Muscle of leg (tissue), 11 donors: ENCODE data around the gene KIAA1586. TPM values are rescaled to one million over a fixed set of nuclear protein-coding genes. Genes with fewer than 3 reads are reported as not detected.
"Not testable (repeated sequence)": the region's sequence is repeated elsewhere in the genome, so short reads cannot be mapped to it uniquely, and the experiment has no call there.

Source experiments
- DNase-seq: peaks from one replicate; pipeline ENCODE4 v3.0.0; 2013
- H3K27ac ChIP-seq: one replicate; pipeline ENCODE4 v1.5.1; 2013; ENCODE audit warnings: mild to moderate bottlenecking, low read length, control low read depth
- H3K27me3 ChIP-seq: one replicate; pipeline ENCODE4 v1.6.1; 2013; ENCODE audit warnings: low read length; ENCODE audit not compliant: control insufficient read depth, insufficient read depth
- H3K36me3 ChIP-seq: one replicate; pipeline ENCODE4 v1.6.1; 2013; ENCODE audit warnings: low read length; ENCODE audit not compliant: control insufficient read depth, insufficient read depth
- H3K4me1 ChIP-seq: one replicate; pipeline ENCODE4 v1.6.1; 2013; ENCODE audit warnings: low read length; ENCODE audit not compliant: control insufficient read depth, insufficient read depth
- H3K4me3 ChIP-seq: one replicate; pipeline ENCODE4 v1.5.1; 2013; ENCODE audit warnings: low read length, control low read depth
- H3K9me3 ChIP-seq: replicated peaks from 2 replicates; pipeline ENCODE4 v1.6.1; 2013; ENCODE audit warnings: low read depth, low read length; ENCODE audit not compliant: control insufficient read depth
- WGBS: methylation state at CpG from one replicate; pipeline ENCODE4 v1.1.5; 2013; ENCODE audit warnings: missing lambda C conversion rate; ENCODE audit not compliant: insufficient coverage; 5-methylcytosine and 5-hydroxymethylcytosine counted together
- polyA plus RNA-seq, 8 donors: library from polyadenylated mRNA; unstranded; fragments of 120-200 nt; gene quantifications; one replicate each; pipeline versions ENCODE4 v1.2.1 to v1.2.3, GENCODE V29; 2013; ENCODE audit warnings: inconsistent platforms in 1 of 8, low replicate concordance in 1 of 8; ENCODE audit not compliant: insufficient read length in 8 of 8, insufficient read depth in 1 of 8
- total RNA-seq: library from RNA; stranded (reverse); fragments of 120-200 nt; gene quantifications from one replicate; pipeline ENCODE4 v1.2.4, GENCODE V29; 2013

Gene KIAA1586
- total and polyA plus RNA-seq, 9 donors, result 8.6 to 14.8 (median 12.4) TPM

- Histone ChIP-seq H3K4me3 (no peak overlapping the region), H3K27ac (no peak overlapping the region), H3K4me1 (no peaks in the 10 kb centered on the region), H3K9me3 (no peaks in the 10 kb centered on the region), H3K36me3 (no peaks in the 10 kb centered on the region), H3K27me3 (no peaks in the 10 kb centered on the region)
- 59% methylated on average over 3 of the region's 3 CpGs for WGBS
- DNase-seq, result no peak
Measured at GRCh38 chr6:57072108-57072507, 25.6 kb downstream of the KIAA1586 start.

- Histone ChIP-seq H3K9me3 (no peaks in the 10 kb centered on the region), H3K27ac (no peak overlapping the region), H3K4me3 (no peak overlapping the region), H3K4me1 (no peaks in the 10 kb centered on the region), H3K27me3 (no peaks in the 10 kb centered on the region), H3K36me3 (no peaks in the 10 kb centered on the region)
- DNase-seq, result no peak
- WGBS, result 88% methylated on average over 7 of the region's 8 CpGs
Measured at GRCh38 chr6:57074383-57074782, 27.9 kb downstream of the KIAA1586 start.

- no peak for DNase-seq
- Histone ChIP-seq H3K27ac (no peak overlapping the region), H3K4me3 (no peak overlapping the region), H3K27me3 (no peaks in the 10 kb centered on the region), H3K36me3 (no peaks in the 10 kb centered on the region), H3K9me3 (no peaks in the 10 kb centered on the region), H3K4me1 (no peaks in the 10 kb centered on the region)
Measured at GRCh38 chr6:57075092-57075491, 28.6 kb downstream of the KIAA1586 start.

GRCh38 chr6:57078531-57079207, 32.2 kb downstream of the KIAA1586 start:
- no peak overlapping the region for H3K4me3 ChIP-seq
- no peaks in the 10 kb centered on the region for H3K27me3 ChIP-seq
- no peaks in the 10 kb centered on the region for H3K9me3 ChIP-seq
- H3K4me1 ChIP-seq, result no peaks in the 10 kb centered on the region
- H3K27ac ChIP-seq, result no peak overlapping the region
- no CpG with 5 or more reads among the region's 1 CpG for WGBS
- H3K36me3 ChIP-seq, result no peaks in the 10 kb centered on the region
- DNase-seq, result no peak

- H3K9me3 ChIP-seq, result no peaks in the 10 kb centered on the region
- no peak for DNase-seq
- no peak overlapping the region for H3K27ac ChIP-seq
- no peaks in the 10 kb centered on the region for H3K36me3 ChIP-seq
- WGBS, result 67% methylated on average over 1 of the region's 2 CpGs
- peaks cover 4% of the 10 kb centered on the region for H3K4me1 ChIP-seq
- no peaks in the 10 kb centered on the region for H3K27me3 ChIP-seq
- no peak overlapping the region for H3K4me3 ChIP-seq
Measured at GRCh38 chr6:57085471-57085870, 39.0 kb downstream of the KIAA1586 start.

GRCh38 chr6:57086843-57087242, 40.4 kb downstream of the KIAA1586 start:
- no peak for DNase-seq
- no peak overlapping the region for H3K27ac ChIP-seq
- no CpG with 5 or more reads among the region's 1 CpG for WGBS
- H3K27me3 ChIP-seq, result no peaks in the 10 kb centered on the region
- H3K4me3 ChIP-seq, result no peak overlapping the region
- H3K4me1 ChIP-seq, result peaks cover 7% of the 10 kb centered on the region
- H3K36me3 ChIP-seq, result no peaks in the 10 kb centered on the region
- H3K9me3 ChIP-seq, result no peaks in the 10 kb centered on the region

- no peak overlapping the region for H3K4me3 ChIP-seq
- H3K4me1 ChIP-seq, result peaks cover 7% of the 10 kb centered on the region
- H3K27me3 ChIP-seq, result no peaks in the 10 kb centered on the region
- no peaks in the 10 kb centered on the region for H3K36me3 ChIP-seq
- no peaks in the 10 kb centered on the region for H3K9me3 ChIP-seq
- H3K27ac ChIP-seq, result no peak overlapping the region
- no CpG with 5 or more reads among the region's 4 CpGs for WGBS
- DNase-seq, result no peak
Measured at GRCh38 chr6:57087916-57088315, 41.4 kb downstream of the KIAA1586 start.

- no CpG with 5 or more reads among the region's 3 CpGs for WGBS
- peak overlapping the region; percentile 72 for H3K4me3 ChIP-seq
Measured at GRCh38 chr6:57089265-57089664, 42.8 kb downstream of the KIAA1586 start.

GRCh38 chr6:57089687-57090457, 43.4 kb downstream of the KIAA1586 start, which contains the start of gene ZNF451:
ZNF451 (plus strand) TSS chr6:57090188; CDS start chr6:57090254, 66 bp downstream.
- DNase-seq, result peak; percentile 99
- no peaks in the 10 kb centered on the region for H3K36me3 ChIP-seq
- H3K4me1 ChIP-seq, result peaks cover 7% of the 10 kb centered on the region
- H3K27ac ChIP-seq, result peak within 1 kb of the TSS; percentile 93
- under 1% methylated on average over 37 of the region's 58 CpGs for WGBS
- no peaks in the 10 kb centered on the region for H3K27me3 ChIP-seq
- peak within 1 kb of the TSS; percentile 72 for H3K4me3 ChIP-seq
- no peaks in the 10 kb centered on the region for H3K9me3 ChIP-seq

More at GRCh38 chr6:57089265-57089664, 42.8 kb downstream of the KIAA1586 start:
- Histone ChIP-seq H3K36me3 (no peaks in the 10 kb centered on the region), H3K9me3 (no peaks in the 10 kb centered on the region), H3K4me1 (peaks cover 7% of the 10 kb centered on the region), H3K27me3 (no peaks in the 10 kb centered on the region), H3K27ac (peak overlapping the region; percentile 93)
- DNase-seq, result no peak

- not testable (repeated sequence) for H3K9me3 ChIP-seq, H3K27me3 ChIP-seq, H3K27ac ChIP-seq, H3K4me3 ChIP-seq, DNase-seq, H3K36me3 ChIP-seq, H3K4me1 ChIP-seq
- no CpG with 5 or more reads among the region's 27 CpGs for WGBS
Measured at GRCh38 chr6:57090458-57091067, 44.1 kb downstream of the KIAA1586 start.
